GM23248 (cell line): ENCODE results near the gene SLC10A4. TPM values are rescaled to one million over a fixed set of nuclear protein-coding genes. Genes with fewer than 3 reads are reported as not detected.

Experiments used
- DNase-seq: peaks from one replicate; pipeline ENCODE4 v3.0.0-alpha.2; 2015
- H2AFZ ChIP-seq: fragments of 200-600 bp; sonication (generic); 2 replicates; pipeline ENCODE4 v1.6.1; 2016; ENCODE audit warnings: antibody characterized with exemption
- H3F3A ChIP-seq: fragments of 200-600 bp; sonication (generic); 2 replicates; pipeline ENCODE4 v1.6.1; 2016; ENCODE audit warnings: mild to moderate bottlenecking, antibody characterized with exemption, mixed run types; ENCODE audit not compliant: insufficient read depth
- H3K27ac ChIP-seq: fragments of 200-600 bp; sonication (generic); 2 replicates; pipeline ENCODE4 v1.5.1; 2016; ENCODE audit warnings: mild to moderate bottlenecking
- H3K27me3 ChIP-seq: fragments of 200-600 bp; sonication (generic); replicated peaks from 2 replicates; pipeline ENCODE4 v1.6.1; 2016; ENCODE audit warnings: mild to moderate bottlenecking; ENCODE audit not compliant: insufficient read depth
- H3K36me3 ChIP-seq: fragments of 200-600 bp; sonication (generic); 2 replicates; pipeline ENCODE4 v1.6.1; 2016; ENCODE audit warnings: low read depth, mild to moderate bottlenecking
- H3K4me1 ChIP-seq: fragments of 200-600 bp; sonication (generic); 2 replicates; pipeline ENCODE4 v1.6.1; 2016; ENCODE audit warnings: mild to moderate bottlenecking; ENCODE audit not compliant: insufficient read depth
- H3K4me2 ChIP-seq: fragments of 200-600 bp; sonication (generic); one replicate; pipeline ENCODE4 v1.6.1; 2016; ENCODE audit warnings: mild to moderate bottlenecking; ENCODE audit not compliant: unreplicated experiment
- H3K4me3 ChIP-seq: fragments of 200-600 bp; sonication (generic); 2 replicates; pipeline ENCODE4 v1.5.1; 2016; ENCODE audit warnings: mild to moderate bottlenecking
- H3K79me2 ChIP-seq: fragments of 200-600 bp; sonication (generic); 2 replicates; pipeline ENCODE4 v1.6.1; 2016; ENCODE audit warnings: mild to moderate bottlenecking; ENCODE audit not compliant: insufficient read depth
- H3K9ac ChIP-seq: fragments of 200-600 bp; sonication (generic); 2 replicates; pipeline ENCODE4 v1.6.1; 2016; ENCODE audit warnings: mild to moderate bottlenecking
- H3K9me2 ChIP-seq: fragments of 200-600 bp; sonication (generic); 2 replicates; pipeline ENCODE4 v1.6.1; 2016; ENCODE audit warnings: mixed run types, mild to moderate bottlenecking, moderate library complexity; ENCODE audit not compliant: insufficient read depth
- H3K9me3 ChIP-seq: fragments of 200-600 bp; sonication (generic); one replicate; pipeline ENCODE4 v1.6.1; 2017; ENCODE audit warnings: low read depth
- H4K20me1 ChIP-seq: fragments of 200-600 bp; sonication (generic); 2 replicates; pipeline ENCODE4 v1.6.0; 2016; ENCODE audit not compliant: insufficient read depth
- EZH2 ChIP-seq: fragments of 200-600 bp; sonication (generic); IDR thresholded peaks from 2 replicates; pipeline ENCODE4 v1.6.1; 2018; ENCODE audit warnings: antibody characterized with exemption, mild to moderate bottlenecking; ENCODE audit not compliant: insufficient read depth, poor library complexity, severe bottlenecking
- EZH2phosphoT487 ChIP-seq: fragments of 200-600 bp; sonication (generic); IDR thresholded peaks from 2 replicates; pipeline ENCODE4 v1.6.1; 2018; ENCODE audit warnings: antibody characterized with exemption, moderate library complexity, mild to moderate bottlenecking, low read depth; ENCODE audit not compliant: insufficient read depth
- WGBS, 2 experiments: methylation state at CpG; one replicate each; pipeline ENCODE4 v1.1.6; 2015 to 2017; ENCODE audit warnings: low lambda C conversion rate in 2 of 2, low coverage in 1 of 2; ENCODE audit errors: missing lambda C conversion rate in 2 of 2; 5-methylcytosine and 5-hydroxymethylcytosine counted together
- in situ Hi-C: fragments of 300-500 bp; cut with MboI; formaldehyde crosslinking; loops from 2 replicates; pipeline ENCODE4 v1.15.0; 2020
- polyA plus RNA-seq: library from polyadenylated mRNA; unstranded; fragments of >200 nt; fragmentation: Nextera tagmentation; extraction: Ambion mirVana; gene quantifications from 2 replicates; pipeline ENCODE4 v1.2.1, GENCODE V29; 2016
- total RNA-seq: library from RNA; depleted of rRNA; stranded (reverse); fragments of >200 nt; shearing (Covaris generic); gene quantifications from 2 replicates; pipeline ENCODE4 v1.2.3, GENCODE V29; 2014

The SLC10A4 gene
- total and polyA plus RNA-seq, 2 experiments from 2014 or later = not detected

GRCh38 chr4:48454591-48454990, 28.6 kb upstream of the SLC10A4 start:
- in situ Hi-C loops = no loop called here
- TF ChIP-seq EZH2 = no peak
- TF ChIP-seq EZH2phosphoT487 = no peak

GRCh38 chr4:48461000-48461399, 22.1 kb upstream of the SLC10A4 start:
- TF ChIP-seq EZH2 (no peak), EZH2phosphoT487 (no peak)
- Histone ChIP-seq H3K27me3 (peaks cover 12% of the 10 kb centered on the region; the same call in 1 of the 2 replicates), H4K20me1 (no peaks in the 10 kb centered on the region), H3F3A (no peaks in the 10 kb centered on the region), H3K9me2 (no peaks in the 10 kb centered on the region), H3K4me2 (no peak overlapping the region), H3K4me3 (no peak overlapping the region), H3K27ac (no peak overlapping the region), H3K4me1 (no peaks in the 10 kb centered on the region), H2AFZ (no peak overlapping the region), H3K9me3 (no peaks in the 10 kb centered on the region), H3K79me2 (no peaks in the 10 kb centered on the region), H3K36me3 (no peaks in the 10 kb centered on the region), H3K9ac (no peak overlapping the region)
- no peak for DNase-seq
- in situ Hi-C loops = no loop called here

More at GRCh38 chr4:48454591-48454990, 28.6 kb upstream of the SLC10A4 start:
- no peak overlapping the region for H3K9ac ChIP-seq
- no peaks in the 10 kb centered on the region for H3K36me3 ChIP-seq
- no peak overlapping the region for H3K27ac ChIP-seq
- H3K4me2 ChIP-seq = no peak overlapping the region
- H3K79me2 ChIP-seq = no peaks in the 10 kb centered on the region
- no peak overlapping the region for H3K4me3 ChIP-seq
- H3K4me1 ChIP-seq = no peaks in the 10 kb centered on the region
- no peak overlapping the region for H2AFZ ChIP-seq
- no peaks in the 10 kb centered on the region for H3K9me2 ChIP-seq
- H3F3A ChIP-seq = no peaks in the 10 kb centered on the region
- 72 to 73% methylated on average over 2 of the region's 2 CpGs for WGBS, 2 experiments
- H3K27me3 ChIP-seq = no peaks in the 10 kb centered on the region
- no peak for DNase-seq
- H4K20me1 ChIP-seq = no peaks in the 10 kb centered on the region
- no peaks in the 10 kb centered on the region for H3K9me3 ChIP-seq

- Histone ChIP-seq H4K20me1 (no peaks in the 10 kb centered on the region), H2AFZ (no peak overlapping the region), H3F3A (no peaks in the 10 kb centered on the region), H3K4me2 (no peak overlapping the region), H3K9ac (no peak overlapping the region), H3K27ac (no peak overlapping the region), H3K79me2 (no peaks in the 10 kb centered on the region), H3K9me2 (no peaks in the 10 kb centered on the region), H3K9me3 (no peaks in the 10 kb centered on the region), H3K36me3 (no peaks in the 10 kb centered on the region), H3K27me3 (peaks cover 12% of the 10 kb centered on the region; the same call in 1 of the 2 replicates), H3K4me3 (no peak overlapping the region), H3K4me1 (no peaks in the 10 kb centered on the region)
- TF ChIP-seq EZH2phosphoT487 (no peak), EZH2 (no peak)
- DNase-seq = no peak
- 3% methylated on average over 5 of the region's 5 CpGs for WGBS, 2 experiments
- in situ Hi-C loops = no loop called here
Observed at GRCh38 chr4:48462363-48462762, 20.8 kb upstream of the SLC10A4 start.

- no peak for TF ChIP-seq EZH2
- no peak for TF ChIP-seq EZH2phosphoT487
- in situ Hi-C loops = no loop called here
- Histone ChIP-seq H3K9me3 (no peaks in the 10 kb centered on the region), H3K4me3 (no peak overlapping the region), H3F3A (no peaks in the 10 kb centered on the region), H2AFZ (no peak overlapping the region), H3K9ac (no peak overlapping the region), H3K4me2 (no peak overlapping the region), H4K20me1 (no peaks in the 10 kb centered on the region), H3K27ac (no peak overlapping the region), H3K79me2 (no peaks in the 10 kb centered on the region), H3K36me3 (no peaks in the 10 kb centered on the region), H3K27me3 (peaks cover 7% of the 10 kb centered on the region; the same call in 1 of the 2 replicates), H3K4me1 (0 out of 2 replicates have a peak, but pooled peaks cover 7% of the 10 kb centered on the region), H3K9me2 (no peaks in the 10 kb centered on the region)
- DNase-seq = no peak
- 23 to 25% methylated on average over 2 of the region's 2 CpGs for WGBS, 2 experiments
Observed at GRCh38 chr4:48467442-48467841, 15.7 kb upstream of the SLC10A4 start.

- Histone ChIP-seq H3K36me3 (no peaks in the 10 kb centered on the region), H3K9me2 (no peaks in the 10 kb centered on the region), H2AFZ (no peak overlapping the region), H3K4me1 (0 out of 2 replicates have a peak, but pooled peaks cover 7% of the 10 kb centered on the region), H3K4me2 (no peak overlapping the region), H3F3A (no peaks in the 10 kb centered on the region), H3K4me3 (no peak overlapping the region), H3K9me3 (no peaks in the 10 kb centered on the region), H3K79me2 (no peaks in the 10 kb centered on the region), H3K27me3 (peaks cover 4% of the 10 kb centered on the region; the same call in 1 of the 2 replicates), H4K20me1 (no peaks in the 10 kb centered on the region), H3K27ac (no peak overlapping the region), H3K9ac (no peak overlapping the region)
- TF ChIP-seq EZH2phosphoT487 (no peak), EZH2 (no peak)
- DNase-seq = no peak
- 51 to 77% methylated on average over 4 to 5 of the region's 5 CpGs for WGBS, 2 experiments
- in situ Hi-C loops = no loop called here
Observed at GRCh38 chr4:48467891-48468290, 15.3 kb upstream of the SLC10A4 start.
